Measurements from ENCODE around the gene SLC4A5.

SLC4A5 gene

DNA sequence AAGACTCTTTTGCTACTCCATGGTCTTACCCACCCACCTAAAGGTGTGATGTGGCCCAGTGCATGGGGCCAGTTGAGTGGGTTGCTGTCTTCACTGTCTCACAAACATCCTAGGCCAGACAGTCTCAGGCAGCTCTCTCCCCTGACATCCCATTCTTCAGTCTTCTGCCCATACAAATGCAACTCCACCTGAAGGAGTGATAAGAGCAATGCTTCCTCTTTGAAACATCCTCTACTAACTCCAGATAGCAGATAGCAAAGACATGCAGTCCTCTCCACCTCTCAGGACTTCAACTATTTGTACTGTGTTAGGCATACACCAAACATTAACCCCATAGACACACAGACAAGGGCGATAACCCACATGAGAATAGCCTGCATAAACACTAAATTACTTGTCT is 73.5 kb downstream of the SLC4A5 start:
- H3K27me3 ChIP-seq = no peaks in the 10 kb centered on the region
- H3K36me3 ChIP-seq = no peaks in the 10 kb centered on the region
- H3K27ac ChIP-seq = no peak overlapping the region
- H3K4me1 ChIP-seq (ENCODE audit: control insufficient read depth in 1 of 2, insufficient read depth in 1 of 2, low read depth in 1 of 2, low read length in 1 of 2) = no peaks in the 10 kb centered on the region
- TF ChIP-seq, protein P1, sequence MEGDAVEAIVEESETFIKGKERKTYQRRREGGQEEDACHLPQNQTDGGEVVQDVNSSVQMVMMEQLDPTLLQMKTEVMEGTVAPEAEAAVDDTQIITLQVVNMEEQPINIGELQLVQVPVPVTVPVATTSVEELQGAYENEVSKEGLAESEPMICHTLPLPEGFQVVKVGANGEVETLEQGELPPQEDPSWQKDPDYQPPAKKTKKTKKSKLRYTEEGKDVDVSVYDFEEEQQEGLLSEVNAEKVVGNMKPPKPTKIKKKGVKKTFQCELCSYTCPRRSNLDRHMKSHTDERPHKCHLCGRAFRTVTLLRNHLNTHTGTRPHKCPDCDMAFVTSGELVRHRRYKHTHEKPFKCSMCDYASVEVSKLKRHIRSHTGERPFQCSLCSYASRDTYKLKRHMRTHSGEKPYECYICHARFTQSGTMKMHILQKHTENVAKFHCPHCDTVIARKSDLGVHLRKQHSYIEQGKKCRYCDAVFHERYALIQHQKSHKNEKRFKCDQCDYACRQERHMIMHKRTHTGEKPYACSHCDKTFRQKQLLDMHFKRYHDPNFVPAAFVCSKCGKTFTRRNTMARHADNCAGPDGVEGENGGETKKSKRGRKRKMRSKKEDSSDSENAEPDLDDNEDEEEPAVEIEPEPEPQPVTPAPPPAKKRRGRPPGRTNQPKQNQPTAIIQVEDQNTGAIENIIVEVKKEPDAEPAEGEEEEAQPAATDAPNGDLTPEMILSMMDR (IDR thresholded peaks at IDR 0.05) = no peak
- H3K4me3 ChIP-seq (ENCODE audit: low read depth in 1 of 2, low read length in 1 of 2) = no peak overlapping the region
- H3K9me3 ChIP-seq = no peaks in the 10 kb centered on the region

GRCh38 chr2:74267068-74267467 is 76.1 kb downstream of the SLC4A5 start:
- no peak overlapping the region for H3K27ac ChIP-seq
- no peak overlapping the region for H3K4me3 ChIP-seq (ENCODE audit: low read depth in 1 of 2, low read length in 1 of 2)
- H3K4me1 ChIP-seq (ENCODE audit: control insufficient read depth in 1 of 2, insufficient read depth in 1 of 2, low read depth in 1 of 2, low read length in 1 of 2) = peaks cover 5 to 8% of the 10 kb centered on the region in 2 experiments
- no peaks in the 10 kb centered on the region for H3K9me3 ChIP-seq
- H3K36me3 ChIP-seq = no peaks in the 10 kb centered on the region
- no peaks in the 10 kb centered on the region for H3K27me3 ChIP-seq
- TF ChIP-seq, protein P1 (IDR thresholded peaks at IDR 0.05) = no peak

GRCh38 chr2:74264281-74264680 is 78.9 kb downstream of the SLC4A5 start:
- Histone ChIP-seq H3K27ac (no peak overlapping the region), H3K9me3 (no peaks in the 10 kb centered on the region)
- TF ChIP-seq, protein P1 (IDR thresholded peaks at IDR 0.05) = no peak

GRCh38 chr2:74262681-74263080 is 80.5 kb downstream of the SLC4A5 start:
- TF ChIP-seq, protein P1 (IDR thresholded peaks at IDR 0.05) = no peak
- Histone ChIP-seq H3K4me1 (ENCODE audit: control insufficient read depth in 1 of 2, insufficient read depth in 1 of 2, low read depth in 1 of 2, low read length in 1 of 2) (peaks cover 5 to 8% of the 10 kb centered on the region in 2 experiments), H3K4me3 (ENCODE audit: low read depth in 1 of 2, low read length in 1 of 2) (no peak overlapping the region), H3K27me3 (no peaks in the 10 kb centered on the region), H3K36me3 (no peaks in the 10 kb centered on the region), H3K9me3 (no peaks in the 10 kb centered on the region), H3K27ac (no peak overlapping the region)

More at GRCh38 chr2:74264281-74264680, 78.9 kb downstream of the SLC4A5 start:
- no peaks in the 10 kb centered on the region for H3K27me3 ChIP-seq
- H3K36me3 ChIP-seq = no peaks in the 10 kb centered on the region
- H3K4me3 ChIP-seq (ENCODE audit: low read depth in 1 of 2, low read length in 1 of 2) = no peak overlapping the region
- peaks cover 5 to 8% of the 10 kb centered on the region in 2 experiments for H3K4me1 ChIP-seq (ENCODE audit: control insufficient read depth in 1 of 2, insufficient read depth in 1 of 2, low read depth in 1 of 2, low read length in 1 of 2)

GRCh38 chr2:74261204-74261864 is 81.9 kb downstream of the SLC4A5 start:
- no peaks in the 10 kb centered on the region for H3K9me3 ChIP-seq
- no peaks in the 10 kb centered on the region for H3K27me3 ChIP-seq

More at GRCh38 chr2:74261204-74261864, 81.9 kb downstream of the SLC4A5 start:
- TF ChIP-seq, protein P1 (IDR thresholded peaks at IDR 0.05) = no peak
- H3K4me1 ChIP-seq (ENCODE audit: control insufficient read depth in 1 of 2, insufficient read depth in 1 of 2, low read depth in 1 of 2, low read length in 1 of 2) = peaks cover 5 to 8% of the 10 kb centered on the region in 2 experiments
- H3K27ac ChIP-seq = no peak overlapping the region
- no peaks in the 10 kb centered on the region for H3K36me3 ChIP-seq
- H3K4me3 ChIP-seq (ENCODE audit: low read depth in 1 of 2, low read length in 1 of 2) = no peak overlapping the region

Data from neutrophil (primary cell).